Pancreas (tissue), 10 donors: ENCODE measurements around the gene SDR39U1. TPM values are rescaled to one million over a fixed set of nuclear protein-coding genes. Genes with fewer than 3 reads are reported as not detected.
A peak's percentile ranks its signal among the peaks of the same experiment; 100 is the strongest.

Source experiments
- ATAC-seq, 4 donors: fragments of 200-7000 bp; cut with Tn5 transposase; one replicate each; pipeline versions ENCODE4 v1.8.0 to v1.9.1; 2020; ENCODE audit warnings: mild to moderate bottlenecking in 4 of 4, moderate library complexity in 4 of 4
- DNase-seq, 6 donors: peaks; one replicate each; pipeline ENCODE4 v3.0.0-alpha.2; 2020
- FAIRE-seq: peaks from 2 replicates; lab custom pipeline; 2012; peaks lifted over from hg19 to GRCh38; lab: Jason Lieb, UNC
- H3K27ac ChIP-seq, 4 donors: fragments of 200-600 bp; sonication (generic); 1 replicate in 3 of 4; 2 replicates in 1 of 4; pipeline versions ENCODE4 v1.5.0 to v1.8.0; 2020
- H3K27me3 ChIP-seq, 4 donors: fragments of 200-600 bp; one replicate each; pipeline ENCODE4 v1.8.0; 2021
- H3K36me3 ChIP-seq, 3 donors: fragments of 200-600 bp; sonication (generic) in 1 of 3; one replicate each; pipeline versions ENCODE4 v1.5.0 to v1.8.0; 2020 to 2021
- H3K4me1 ChIP-seq, 3 donors: fragments of 200-600 bp; one replicate each; pipeline ENCODE4 v1.8.0; 2021
- H3K4me3 ChIP-seq, 4 donors: fragments of 200-600 bp; sonication (generic) in 2 of 4; one replicate each; pipeline versions ENCODE4 v1.5.0 to v1.8.0; 2020 to 2021
- H3K9me3 ChIP-seq, 4 donors: fragments of 200-600 bp; one replicate each; pipeline ENCODE4 v1.8.0; 2021
- CTCF ChIP-seq, 4 donors: fragments of 200-600 bp; sonication (generic) in 3 of 4; IDR thresholded peaks; one replicate each; pipeline versions ENCODE4 v1.5.0 to v1.8.0; 2021; ENCODE audit warnings: antibody characterized with exemption in 4 of 4
- WGBS, 2 donors: extraction: QIAGEN DNeasy Blood & Tissue Kit; methylation state at CpG; one replicate each; pipeline ENCODE4 v1.1.7; 2013; 5-methylcytosine and 5-hydroxymethylcytosine counted together
- intact Hi-C, 3 donors: fragments of 100-400 bp; cut with DNase I; formaldehyde crosslinking; loops; one replicate each; pipeline versions ENCODE4 v1.11.1 to v1.14.2; 2022
- polyA plus RNA-seq, 2 donors: library from polyadenylated mRNA; stranded (reverse); fragments of 200-250 nt; gene quantifications; one replicate each; pipeline ENCODE4 v1.2.3, GENCODE V29; 2013
- total RNA-seq, 6 donors: library from RNA; stranded (reverse); fragmentation: NEBNext Ultra II Directional in 4 of 6; extraction: Animal tissue kit (Norgen Biotek cat#: 25700) in 4 of 6; gene quantifications; one replicate each; pipeline versions ENCODE4 v1.2.1 to v1.2.4, GENCODE V29; 2021 to 2023
- donor health status: healthy with polysubstance abuse.
- donor health status: DM: no; HTN: no; CAD: no; lungs with moderate emphysema.
- donor health status: DM: no; HTN: no; CAD: no.
- donor health status: control.
- donor health status: control.
- donor health status: Bipolar disorder and iron deficiency.
- donor health status: DM: yes; HTN: yes; CAD: no.
- donor health status: DM: no; HTN: no; CAD: no.
- donor health status: DM: no; HTN: no; CAD: no.
- donor health status: DM: yes; HTN: yes; CAD: no.

SDR39U1 gene
- total and polyA plus RNA-seq, 8 donors = 22.0 to 124 (median 31.3) TPM

GRCh38 chr14:24435998-24436354 lies 6.6 kb downstream of the SDR39U1 start:
- H3K4me1 ChIP-seq = peaks cover under 1 to 29% (median 13%) of the 10 kb centered on the region in 3 donors
- ATAC-seq (no peak), FAIRE-seq (no peak), DNase-seq (no peak)
- WGBS, 2 donors = 60 to 62% methylated on average over 6 of the region's 6 CpGs
- peak overlapping the region in 1 of 4 donors; percentile 33 for H3K27ac ChIP-seq
- TF ChIP-seq CTCF (IDR thresholded peaks at IDR 0.05) = no peak
- H3K27me3 ChIP-seq = no peaks in the 10 kb centered on the region
- H3K9me3 ChIP-seq = no peaks in the 10 kb centered on the region
- H3K36me3 ChIP-seq = peaks cover 0 to 40% (median 20%) of the 10 kb centered on the region in 3 donors
- no peak overlapping the region for H3K4me3 ChIP-seq
- intact Hi-C loops = loop anchor here in 1 of 3 donors (10.0 kb wide), 1 partner anchor 101 kb away; the partner anchor contains the start of genes ADCY4 and RIPK3

GRCh38 chr14:24435192-24435810 lies 7.3 kb downstream of the SDR39U1 start:
- TF ChIP-seq CTCF (IDR thresholded peaks at IDR 0.05) = no peak
- intact Hi-C loops = loop anchor here in 1 of 3 donors (10.0 kb wide), 1 partner anchor 100 kb away; the partner anchor contains the start of genes ADCY4 and RIPK3
- H3K4me1 ChIP-seq = peaks cover 0 to 27% (median 13%) of the 10 kb centered on the region in 3 donors
- H3K27me3 ChIP-seq = no peaks in the 10 kb centered on the region
- no peaks in the 10 kb centered on the region for H3K9me3 ChIP-seq
- 65 to 69% methylated on average over 2 of the region's 2 CpGs for WGBS, 2 donors
- no peak for ATAC-seq
- DNase-seq = no peak
- H3K36me3 ChIP-seq = peaks cover 0 to 40% (median 20%) of the 10 kb centered on the region in 3 donors
- H3K4me3 ChIP-seq = no peak overlapping the region
- no peak overlapping the region for H3K27ac ChIP-seq
- no peak for FAIRE-seq

- Histone ChIP-seq H3K4me3 (no peak overlapping the region), H3K9me3 (no peaks in the 10 kb centered on the region), H3K27me3 (no peaks in the 10 kb centered on the region), H3K4me1 (peaks cover 0 to 22% (median 13%) of the 10 kb centered on the region in 3 donors), H3K27ac (no peak overlapping the region), H3K36me3 (peaks cover 0 to 39% (median 20%) of the 10 kb centered on the region in 3 donors)
- FAIRE-seq = no peak
- ATAC-seq = no peak
- intact Hi-C loops = loop anchor here (5.0 to 10.0 kb wide), 3 partner anchors 62 to 102 kb away; partner anchors contain the start of genes ADCY4 (in 1 of the 3) and RIPK3 (in 1 of the 3)
- 77 to 78% methylated on average over 3 of the region's 3 CpGs for WGBS, 2 donors
- no peak for TF ChIP-seq CTCF (IDR thresholded peaks at IDR 0.05)
- no peak for DNase-seq
Measured at GRCh38 chr14:24434676-24435075, 7.9 kb downstream of the SDR39U1 start.

GRCh38 chr14:24434036-24434435 lies 8.5 kb downstream of the SDR39U1 start:
- H3K27me3 ChIP-seq = no peaks in the 10 kb centered on the region
- H3K4me3 ChIP-seq = no peak overlapping the region
- DNase-seq (no peak), FAIRE-seq (no peak), ATAC-seq (no peak)
- peaks cover 0 to 33% (median 20%) of the 10 kb centered on the region in 3 donors for H3K36me3 ChIP-seq
- WGBS, 2 donors = 71 to 74% methylated on average over 7 of the region's 7 CpGs
- intact Hi-C loops = loop anchor here (5.0 to 10.0 kb wide), 3 partner anchors 62 to 102 kb away; partner anchors contain the start of genes ADCY4 (in 1 of the 3) and RIPK3 (in 1 of the 3)
- H3K4me1 ChIP-seq = peaks cover 0 to 26% (median 19%) of the 10 kb centered on the region in 3 donors
- no peak for TF ChIP-seq CTCF (IDR thresholded peaks at IDR 0.05)
- H3K27ac ChIP-seq = no peak overlapping the region
- H3K9me3 ChIP-seq = no peaks in the 10 kb centered on the region
